Thymus (tissue), 11 donors: ENCODE results near the gene RFPL3. TPM values are rescaled to one million over a fixed set of nuclear protein-coding genes. Genes with fewer than 3 reads are reported as not detected.

Experiments
- DNase-seq, 9 donors: peaks; one replicate each; pipeline ENCODE4 v3.0.0-alpha.2; 2013; ENCODE audit warnings: low spot score in 9 of 9, low read depth in 6 of 9, missing footprints in 1 of 9
- H3K27ac ChIP-seq, 2 donors: one replicate each; pipeline ENCODE4 v1.5.1; 2013; ENCODE audit warnings: control low read depth in 1 of 2, low read depth in 1 of 2, low read length in 1 of 2, mild to moderate bottlenecking in 1 of 2, moderate library complexity in 1 of 2
- H3K27me3 ChIP-seq, 2 donors: one replicate each; pipeline ENCODE4 v1.5.1; 2013; ENCODE audit warnings: low read length in 1 of 2; ENCODE audit not compliant: control insufficient read depth in 2 of 2, insufficient read depth in 1 of 2
- H3K36me3 ChIP-seq, 2 donors: one replicate each; pipeline ENCODE4 v1.5.1; 2013; ENCODE audit warnings: low read length in 1 of 2, mild to moderate bottlenecking in 1 of 2, moderate library complexity in 1 of 2; ENCODE audit not compliant: control insufficient read depth in 2 of 2, insufficient read depth in 2 of 2
- H3K4me1 ChIP-seq, 2 donors: one replicate each; pipeline ENCODE4 v1.5.1; 2013; ENCODE audit warnings: low read length in 2 of 2; ENCODE audit not compliant: control insufficient read depth in 2 of 2, insufficient read depth in 2 of 2
- H3K4me3 ChIP-seq, 2 donors: one replicate each; pipeline ENCODE4 v1.5.1; 2013; ENCODE audit warnings: low read length in 2 of 2, control low read depth in 1 of 2, mild to moderate bottlenecking in 1 of 2
- H3K9me3 ChIP-seq, 2 donors: one replicate each; pipeline ENCODE4 v1.5.1; 2013; ENCODE audit warnings: low read length in 1 of 2, mild to moderate bottlenecking in 1 of 2; ENCODE audit not compliant: control insufficient read depth in 2 of 2, insufficient read depth in 1 of 2
- WGBS: extraction: QIAGEN DNeasy Blood & Tissue Kit; methylation state at CpG from one replicate; pipeline ENCODE4 v1.1.7; 2013; 5-methylcytosine and 5-hydroxymethylcytosine counted together
- polyA plus RNA-seq: library from polyadenylated mRNA; stranded (reverse); fragments of 200-250 nt; gene quantifications from one replicate; pipeline ENCODE4 v1.2.3, GENCODE V29; 2013
- total RNA-seq: library from RNA; stranded (reverse); fragments of 120-200 nt; gene quantifications from one replicate; pipeline ENCODE4 v1.2.4, GENCODE V29; 2013
- donor health status: healthy.

RFPL3 gene
- total and polyA plus RNA-seq, 2 donors: 0.11 TPM; not detected in 1

GRCh38 chr22:32327596-32328171, 30.0 kb upstream of the RFPL3 start:
- no peak for DNase-seq
- H3K9me3 ChIP-seq: no peaks in the 10 kb centered on the region
- H3K36me3 ChIP-seq: no peaks in the 10 kb centered on the region
- no peaks in the 10 kb centered on the region for H3K4me1 ChIP-seq
- WGBS: 86% methylated on average over 10 of the region's 10 CpGs
- no peaks in the 10 kb centered on the region for H3K27me3 ChIP-seq
- no peak overlapping the region for H3K27ac ChIP-seq
- no peak overlapping the region for H3K4me3 ChIP-seq

GRCh38 chr22:32328306-32329201, 29.1 kb upstream of the RFPL3 start:
- H3K4me1 ChIP-seq: no peaks in the 10 kb centered on the region
- no peak overlapping the region for H3K27ac ChIP-seq
- no peak for DNase-seq
- H3K27me3 ChIP-seq: no peaks in the 10 kb centered on the region
- H3K9me3 ChIP-seq: no peaks in the 10 kb centered on the region
- H3K4me3 ChIP-seq: no peak overlapping the region
- WGBS: 92% methylated on average over 8 of the region's 8 CpGs
- H3K36me3 ChIP-seq: no peaks in the 10 kb centered on the region

GRCh38 chr22:32329202-32329645, 28.4 kb upstream of the RFPL3 start:
- Histone ChIP-seq H3K27me3 (no peaks in the 10 kb centered on the region), H3K27ac (no peak overlapping the region), H3K4me3 (no peak overlapping the region), H3K9me3 (no peaks in the 10 kb centered on the region), H3K36me3 (no peaks in the 10 kb centered on the region), H3K4me1 (no peaks in the 10 kb centered on the region)
- WGBS: 87% methylated on average over 8 of the region's 8 CpGs
- DNase-seq: no peak

- Histone ChIP-seq H3K36me3 (no peaks in the 10 kb centered on the region), H3K27me3 (no peaks in the 10 kb centered on the region), H3K27ac (no peak overlapping the region), H3K4me3 (no peak overlapping the region), H3K4me1 (no peaks in the 10 kb centered on the region), H3K9me3 (no peaks in the 10 kb centered on the region)
- WGBS: 82% methylated on average over 28 of the region's 28 CpGs
- no peak for DNase-seq
Measured at GRCh38 chr22:32331236-32331917, 26.3 kb upstream of the RFPL3 start.

- H3K36me3 ChIP-seq: no peaks in the 10 kb centered on the region
- 82% methylated on average over 15 of the region's 15 CpGs for WGBS
- H3K9me3 ChIP-seq: no peaks in the 10 kb centered on the region
- H3K27me3 ChIP-seq: no peaks in the 10 kb centered on the region
- H3K4me1 ChIP-seq: no peaks in the 10 kb centered on the region
- H3K4me3 ChIP-seq: no peak overlapping the region
- no peak overlapping the region for H3K27ac ChIP-seq
- no peak for DNase-seq
Measured at GRCh38 chr22:32331918-32332725, 25.5 kb upstream of the RFPL3 start.

GRCh38 chr22:32333141-32333768, 24.4 kb upstream of the RFPL3 start:
- no peak overlapping the region for H3K27ac ChIP-seq
- H3K36me3 ChIP-seq: no peaks in the 10 kb centered on the region
- 84% methylated on average over 10 of the region's 10 CpGs for WGBS
- no peaks in the 10 kb centered on the region for H3K9me3 ChIP-seq
- no peak overlapping the region for H3K4me3 ChIP-seq
- no peaks in the 10 kb centered on the region for H3K4me1 ChIP-seq
- no peaks in the 10 kb centered on the region for H3K27me3 ChIP-seq
- DNase-seq: no peak

GRCh38 chr22:32333769-32334659, 23.7 kb upstream of the RFPL3 start:
- Histone ChIP-seq H3K27me3 (no peaks in the 10 kb centered on the region), H3K4me1 (no peaks in the 10 kb centered on the region), H3K4me3 (no peak overlapping the region), H3K9me3 (no peaks in the 10 kb centered on the region), H3K27ac (no peak overlapping the region), H3K36me3 (no peaks in the 10 kb centered on the region)
- WGBS: 85% methylated on average over 13 of the region's 13 CpGs
- no peak for DNase-seq
